HCT116 (cell line): ENCODE measurements around the gene DMD. TPM values are rescaled to one million over a fixed set of nuclear protein-coding genes. Genes with fewer than 3 reads are reported as not detected.

Experiments used
- ATAC-seq: fragments of 200-7000 bp; cut with Tn5 transposase; 2 replicates; pipeline ENCODE4 v1.9.1; 2020; ENCODE audit warnings: mild to moderate bottlenecking, moderate library complexity
- BruUV-seq: library from RNA; stranded (reverse); fragments of 400-500 nt; replicated peaks from 2 replicates; lab custom pipeline; 2021; lab: Mats Ljungman, UMichigan
- CTCF ChIA-PET: fragments of 300-600 bp; sonication (Branson Sonifier 250); formaldehyde crosslinking; loops from one replicate; lab custom pipeline; 2021; ENCODE audit warnings: antibody characterized with exemption; lab: Charles Lee
- POLR2A ChIA-PET: fragments of 300-600, 350-600 bp; sonication (Branson Sonifier 250); formaldehyde crosslinking; loops from one replicate; lab custom pipeline; 2021; ENCODE audit warnings: antibody characterized with exemption; lab: Charles Lee
- RAD21 ChIA-PET, 2 experiments: fragments of 300-600 bp; sonication (Branson Sonifier 250); formaldehyde crosslinking; loops; one replicate each; lab custom pipeline; 2023; ENCODE audit warnings: low total read pairs in 2 of 2; ENCODE audit not compliant: uncharacterized antibody in 2 of 2, unreplicated experiment in 2 of 2, low non-redundant PET in 1 of 2; lab: Charles Lee
- DNase-seq: peaks from one replicate; pipeline ENCODE4 v3.0.0-alpha.2; 2010; ENCODE audit warnings: low read depth, low spot score
- H2AFZ ChIP-seq: fragments of 200-600 bp; shearing (Covaris generic), sonication (generic); 2 replicates; pipeline ENCODE4 v1.6.1; 2017; ENCODE audit warnings: low read depth, mixed run types, mixed read lengths, antibody characterized with exemption, low read length; ENCODE audit not compliant: poor library complexity, severe bottlenecking
- H3K27ac ChIP-seq: 2 replicates; pipeline ENCODE4 v1.5.1; 2012; ENCODE audit warnings: low read depth, low read length
- H3K27me3 ChIP-seq: fragments of 200-600 bp; sonication (generic); 2 replicates; pipeline ENCODE4 v1.6.1; 2016; ENCODE audit warnings: mixed run types, low read length, mixed read lengths; ENCODE audit not compliant: insufficient read depth
- H3K36me3 ChIP-seq, 2 experiments: fragments of 200-500 bp in 1 of 2; fragments of 200-600 bp in 1 of 2; sonication (Bioruptor generic) in 1 of 2; sonication (generic) in 1 of 2; 2 replicates each; pipeline versions ENCODE4 v1.5.1 to v1.6.1; 2014 to 2016; ENCODE audit warnings: low read length in 2 of 2, inconsistent platforms in 1 of 2, mixed read lengths in 1 of 2, mixed run types in 1 of 2; ENCODE audit not compliant: insufficient read depth in 2 of 2, control insufficient read depth in 1 of 2
- H3K4me1 ChIP-seq, 2 experiments: fragments of 200-600 bp in 1 of 2; sonication (generic) in 1 of 2; 2 replicates each; pipeline versions ENCODE4 v1.5.1 to v1.6.1; 2012 to 2017; ENCODE audit warnings: low read length in 2 of 2, inconsistent platforms in 1 of 2, mild to moderate bottlenecking in 1 of 2, mixed read lengths in 1 of 2, mixed run types in 1 of 2, moderate library complexity in 1 of 2; ENCODE audit not compliant: insufficient read depth in 2 of 2, control insufficient read depth in 1 of 2
- H3K4me2 ChIP-seq: fragments of 200-600 bp; sonication (generic); 2 replicates; pipeline ENCODE4 v1.6.1; 2017; ENCODE audit warnings: mixed run types, low read length, mixed read lengths
- H3K4me3 ChIP-seq, 2 experiments: fragments of 200-600 bp in 1 of 2; sonication (generic) in 1 of 2; replicated peaks in 1 of 2; 2 replicates each; pipeline ENCODE4 v1.5.1; 2011 to 2016; ENCODE audit warnings: low read length in 2 of 2, control low read depth in 1 of 2, low read depth in 1 of 2, mild to moderate bottlenecking in 1 of 2, mixed read lengths in 1 of 2, mixed run types in 1 of 2
- H3K79me2 ChIP-seq: fragments of 200-600 bp; sonication (generic); 2 replicates; pipeline ENCODE4 v1.6.1; 2017; ENCODE audit warnings: mild to moderate bottlenecking, mixed run types, low read length, moderate library complexity, mixed read lengths; ENCODE audit not compliant: insufficient read depth
- H3K9ac ChIP-seq: fragments of 200-600 bp; sonication (generic); 2 replicates; pipeline ENCODE4 v1.6.1; 2016; ENCODE audit warnings: low read length, mixed read lengths
- H3K9me2 ChIP-seq: fragments of 200-600 bp; sonication (generic), shearing (Covaris generic); 2 replicates; pipeline ENCODE4 v1.6.1; 2017; ENCODE audit warnings: mixed run types, mild to moderate bottlenecking, moderate library complexity; ENCODE audit not compliant: insufficient read depth
- H3K9me3 ChIP-seq, 2 experiments: fragments of 200-500 bp in 1 of 2; fragments of 200-600 bp in 1 of 2; sonication (Bioruptor generic) in 1 of 2; sonication (generic) in 1 of 2; 2 replicates each; pipeline ENCODE4 v1.6.1; 2014 to 2017; ENCODE audit warnings: low read length in 2 of 2, mixed read lengths in 2 of 2, inconsistent platforms in 1 of 2, low read depth in 1 of 2, mild to moderate bottlenecking in 1 of 2, mixed run types in 1 of 2, moderate library complexity in 1 of 2; ENCODE audit not compliant: control insufficient read depth in 1 of 2, insufficient read depth in 1 of 2
- H4K20me1 ChIP-seq: fragments of 200-600 bp; sonication (generic), shearing (Covaris generic); 2 replicates; pipeline ENCODE4 v1.6.1; 2017; ENCODE audit warnings: mixed run types, mild to moderate bottlenecking, moderate library complexity; ENCODE audit not compliant: insufficient read depth
- CBX3 ChIP-seq: IDR thresholded peaks from 2 replicates; pipeline ENCODE4 v1.6.1; 2012; ENCODE audit warnings: low read depth
- CTCF ChIP-seq, 3 experiments: fragments of 200-600 bp in 1 of 3; sonication (generic) in 1 of 3; IDR thresholded peaks in 2 of 3; conservative IDR thresholded peaks in 1 of 3; 2 replicates each; pipeline ENCODE4 v1.5.1; 2012 to 2017; ENCODE audit warnings: low read depth in 2 of 3, low read length in 2 of 3, antibody characterized with exemption in 1 of 3, borderline replicate concordance in 1 of 3, control low read depth in 1 of 3, mild to moderate bottlenecking in 1 of 3, mixed read lengths in 1 of 3, mixed run types in 1 of 3, moderate library complexity in 1 of 3; ENCODE audit not compliant: insufficient read depth in 1 of 3
- EGR1 ChIP-seq: IDR thresholded peaks from 2 replicates; pipeline ENCODE4 v1.6.1; 2012; ENCODE audit warnings: low read depth
- ELF1 ChIP-seq: IDR thresholded peaks from 2 replicates; pipeline ENCODE4 v1.6.1; 2012; ENCODE audit warnings: low read depth, borderline replicate concordance
- EZH2 ChIP-seq: fragments of 200-600 bp; sonication (generic); IDR thresholded peaks from 2 replicates; pipeline ENCODE4 v1.6.1; 2017; ENCODE audit warnings: antibody characterized with exemption, mixed run types
- EZH2phosphoT487 ChIP-seq: fragments of 200-600 bp; IDR thresholded peaks from 2 replicates; pipeline ENCODE4 v1.6.1; 2018; ENCODE audit warnings: antibody characterized with exemption, borderline replicate concordance
- JUND ChIP-seq: IDR thresholded peaks from 2 replicates; pipeline ENCODE4 v1.6.1; 2012
- MAX ChIP-seq: IDR thresholded peaks from 2 replicates; pipeline ENCODE4 v1.6.1; 2012
- POLR2A ChIP-seq: IDR thresholded peaks from 2 replicates; pipeline ENCODE4 v1.7.0; 2011; ENCODE audit warnings: borderline replicate concordance; ENCODE audit not compliant: insufficient read depth, insufficient read length; ENCODE audit errors: extremely low read depth
- POLR2AphosphoS5 ChIP-seq: IDR thresholded peaks from 2 replicates; pipeline ENCODE4 v1.6.1; 2011; ENCODE audit warnings: mild to moderate bottlenecking, low read depth, low read length, moderate library complexity
- RAD21 ChIP-seq: IDR thresholded peaks from 2 replicates; pipeline ENCODE4 v1.6.1; 2012; ENCODE audit warnings: low read depth, mild to moderate bottlenecking
- SIN3A ChIP-seq: IDR thresholded peaks from 2 replicates; pipeline ENCODE4 v1.6.1; 2012; ENCODE audit warnings: low read depth
- ZBTB33 ChIP-seq: IDR thresholded peaks from 2 replicates; pipeline ENCODE4 v1.6.1; 2011; ENCODE audit warnings: mild to moderate bottlenecking, low read length, moderate library complexity; ENCODE audit not compliant: insufficient replicate concordance; ENCODE audit errors: extremely low read depth
- intact Hi-C: fragments of 100-400 bp; cut with micrococcal nuclease; formaldehyde crosslinking; loops from 2 replicates; pipeline ENCODE4 v1.10.0; 2022
- total RNA-seq: library from RNA; stranded (reverse); gene quantifications from one replicate; pipeline ENCODE4 v1.2.1, GENCODE V29; 2021; ENCODE audit not compliant: unreplicated experiment

Gene DMD
- total RNA-seq, 1 experiment from 2014 or later, result 0.05 TPM

- no peaks in the 10 kb centered on the region for H3K27me3 ChIP-seq
- ChIA-PET RAD21 (no interaction called here), CTCF (no interaction called here), POLR2A (no interaction called here)
- no TSS peak for BruUV-seq
- H3K9me3 ChIP-seq, result no peaks in the 10 kb centered on the region
- no peak for TF ChIP-seq ZBTB33
- no peak for TF ChIP-seq MAX
- no peak for TF ChIP-seq EZH2phosphoT487
- TF ChIP-seq ELF1, result no peak
- TF ChIP-seq CTCF (IDR thresholded peaks at IDR 0.05 in 2 of 3, conservative IDR thresholded peaks at IDR 0.05 in 1 of 3; ENCODE audit: borderline replicate concordance in 1 of 3, insufficient read depth in 1 of 3, low read depth in 2 of 3, low read length in 2 of 3), result no peak
- no peak for TF ChIP-seq SIN3A
- TF ChIP-seq EGR1, result no peak
- TF ChIP-seq RAD21, result no peak
- TF ChIP-seq CBX3, result no peak
- TF ChIP-seq EZH2, result no peak
- TF ChIP-seq POLR2AphosphoS5, result no peak
- TF ChIP-seq JUND, result no peak
- TF ChIP-seq POLR2A, result no peak
- intact Hi-C loops, result no loop called here
- H3K27ac ChIP-seq, result no peak overlapping the region
- no peak overlapping the region for H3K4me2 ChIP-seq
- DNase-seq, result no peak
- no peaks in the 10 kb centered on the region for H3K79me2 ChIP-seq
- H3K36me3 ChIP-seq, result no peaks in the 10 kb centered on the region
- no peaks in the 10 kb centered on the region for H3K4me1 ChIP-seq
- H4K20me1 ChIP-seq, result no peaks in the 10 kb centered on the region
- H3K9me2 ChIP-seq, result no peaks in the 10 kb centered on the region
- H3K9ac ChIP-seq, result no peak overlapping the region
- H3K4me3 ChIP-seq, result no peak overlapping the region
- H2AFZ ChIP-seq, result no peak overlapping the region
- no peak for ATAC-seq
Measured at GRCh38 chrX:32397562-32398216, 813.7 kb downstream of the DMD start.
